K562 (cell line): ENCODE results near the gene PITHD1. TPM values are rescaled to one million over a fixed set of nuclear protein-coding genes. Genes with fewer than 3 reads are reported as not detected.
A peak's percentile ranks its signal among the peaks of the same experiment; 100 is the strongest.

ENCODE experiments used
- ATAC-seq: fragments of 200-7000 bp; cut with Tn5 transposase; 3 replicates; pipeline ENCODE4 v1.9.1; 2020; ENCODE audit warnings: moderate library complexity
- BruUV-seq: library from RNA; stranded (reverse); fragments of 400-500 nt; replicated peaks from 2 replicates; lab custom pipeline; 2021; lab: Mats Ljungman, UMichigan
- CTCF ChIA-PET: fragments of 300-600 bp; formaldehyde crosslinking; extraction: SDS; loops from one replicate; lab custom pipeline; 2021; ENCODE audit warnings: low intra/inter-chr PET ratio; lab: Yijun Ruan, JAX
- POLR2A ChIA-PET: fragments of 300-600, 350-650 bp; sonication (Branson Sonifier 250); formaldehyde crosslinking; extraction: SDS; loops from one replicate; lab custom pipeline; 2021; ENCODE audit warnings: antibody characterized with exemption, inconsistent platforms; lab: Yijun Ruan, JAX
- DNase-seq, 4 experiments: peaks; one replicate each; pipeline versions ENCODE4 v3.0.0 to v3.0.0-alpha.2; 2011 to 2018; ENCODE audit warnings: low spot score in 3 of 4, mixed read lengths in 3 of 4; ENCODE audit errors: extremely low read depth in 1 of 4
- FAIRE-seq: peaks from 2 replicates; lab custom pipeline; 2011; peaks lifted over from hg19 to GRCh38; lab: Jason Lieb, UNC
- H2AFZ ChIP-seq: 2 replicates; pipeline ENCODE4 v1.6.0; 2011; ENCODE audit warnings: low read depth, low read length, control low read depth, inconsistent platforms
- H3K27ac ChIP-seq: fragments of 200-600 bp; 3 replicates; pipeline ENCODE4 v1.8.0; 2011; ENCODE audit warnings: low read depth, mild to moderate bottlenecking, control low read depth, inconsistent platforms, low read length, moderate library complexity, mixed read lengths; ENCODE audit errors: extremely low read depth
- H3K27me3 ChIP-seq, 2 experiments: fragments of 300-600 bp in 1 of 2; 2 replicates in 1 of 2; 3 replicates in 1 of 2; pipeline versions ENCODE4 v1.6.0 to v1.8.0; 2011; ENCODE audit warnings: inconsistent platforms in 2 of 2, low read length in 2 of 2, mild to moderate bottlenecking in 1 of 2, mixed read lengths in 1 of 2, moderate library complexity in 1 of 2; ENCODE audit not compliant: control insufficient read depth in 2 of 2, insufficient read depth in 2 of 2
- H3K36me3 ChIP-seq: fragments of 300-600 bp; 3 replicates; pipeline ENCODE4 v1.8.0; 2011; ENCODE audit warnings: mild to moderate bottlenecking, low read length, inconsistent platforms; ENCODE audit not compliant: control insufficient read depth, insufficient read depth
- H3K4me1 ChIP-seq, 2 experiments: fragments of 200-600 bp in 1 of 2; replicated peaks in 1 of 2; 2 replicates in 1 of 2; 3 replicates in 1 of 2; pipeline versions ENCODE4 v1.5.1 to v1.8.0; 2011; ENCODE audit warnings: inconsistent platforms in 2 of 2, low read length in 2 of 2, mild to moderate bottlenecking in 1 of 2, mixed read lengths in 1 of 2, moderate library complexity in 1 of 2; ENCODE audit not compliant: control insufficient read depth in 2 of 2, insufficient read depth in 2 of 2
- H3K4me2 ChIP-seq: 2 replicates; pipeline ENCODE4 v1.6.1; 2011; ENCODE audit warnings: low read length, control low read depth, inconsistent platforms, mixed read lengths; ENCODE audit not compliant: insufficient read depth
- H3K4me3 ChIP-seq: fragments of 200-600 bp; sonication (generic), shearing (Covaris generic); 2 replicates; pipeline ENCODE4 v1.5.1; 2016; ENCODE audit warnings: control low read depth, inconsistent platforms
- H3K79me2 ChIP-seq: fragments of 200-600 bp; 3 replicates; pipeline ENCODE4 v1.8.0; 2011; ENCODE audit warnings: low read length, inconsistent platforms; ENCODE audit not compliant: control insufficient read depth, insufficient read depth
- H3K9ac ChIP-seq, 2 experiments: 2 replicates each; pipeline versions ENCODE4 v1.6.0 to v1.6.1; 2011; ENCODE audit warnings: low read depth in 2 of 2, low read length in 2 of 2, control low read depth in 1 of 2, inconsistent platforms in 1 of 2, mild to moderate bottlenecking in 1 of 2, mixed read lengths in 1 of 2; ENCODE audit not compliant: insufficient read depth in 1 of 2
- H3K9me1 ChIP-seq: one replicate; pipeline ENCODE4 v1.6.0; 2011; ENCODE audit warnings: inconsistent platforms, mild to moderate bottlenecking, low read length, moderate library complexity; ENCODE audit not compliant: control insufficient read depth, insufficient read depth
- H3K9me3 ChIP-seq: replicated peaks from 2 replicates; pipeline ENCODE4 v1.5.1; 2011; ENCODE audit warnings: low read depth, low read length, inconsistent platforms; ENCODE audit not compliant: control insufficient read depth, insufficient read depth
- H4K20me1 ChIP-seq: replicated peaks from 2 replicates; pipeline ENCODE4 v1.6.1; 2011; ENCODE audit warnings: low read length, inconsistent platforms, mixed read lengths; ENCODE audit not compliant: control insufficient read depth, insufficient read depth
- CEBPG ChIP-seq, 3 experiments: fragments of 200-800 bp in 1 of 3; sonication (Bioruptor generic) in 1 of 3; sonication (generic) in 1 of 3; formaldehyde crosslinking in 1 of 3; IDR thresholded peaks in 2 of 3; conservative IDR thresholded peaks in 1 of 3; 2 replicates each; pipeline versions ENCODE4 v1.6.1 to v1.8.0; 2016 to 2022; ENCODE audit warnings: missing compliant biosample characterization in 2 of 3, missing genetic modification characterization in 2 of 3, mild to moderate bottlenecking in 1 of 3, missing genetic modification reagents in 1 of 3
- FOSL1 ChIP-seq: fragments of 200-800 bp; sonication (Bioruptor generic); conservative IDR thresholded peaks from 2 replicates; pipeline ENCODE4 v1.6.1; 2016; ENCODE audit warnings: missing genetic modification characterization, missing compliant biosample characterization
- JUN ChIP-seq, 2 experiments: sonication (generic) in 1 of 2; formaldehyde crosslinking in 1 of 2; IDR thresholded peaks; 2 replicates each; pipeline versions ENCODE4 v1.6.1 to v1.8.0; 2012 to 2022; ENCODE audit warnings: borderline replicate concordance in 2 of 2, mild to moderate bottlenecking in 2 of 2, improper control_type of control experiment in 1 of 2, low read depth in 1 of 2, low read length in 1 of 2, missing genetic modification reagents in 1 of 2
- JUND ChIP-seq, 2 experiments: IDR thresholded peaks; 2 replicates in 1 of 2; 3 replicates in 1 of 2; pipeline ENCODE4 v1.6.1; 2011; ENCODE audit warnings: borderline replicate concordance in 2 of 2, low read depth in 2 of 2, low read length in 2 of 2, improper control_type of control experiment in 1 of 2, missing biosample characterization in 1 of 2, missing genetic modification characterization in 1 of 2, missing genetic modification reagents in 1 of 2
- POLR2G ChIP-seq: fragments of 200-400 bp; formaldehyde crosslinking; IDR thresholded peaks from 2 replicates; pipeline ENCODE4 v1.6.1; 2017; ENCODE audit warnings: low read depth, mild to moderate bottlenecking, antibody characterized with exemption, low read length, moderate library complexity
- SIRT6 ChIP-seq: IDR thresholded peaks from one replicate; pipeline ENCODE4 v1.6.1; 2012; ENCODE audit warnings: low read depth, mild to moderate bottlenecking, control low read depth, inconsistent platforms, low read length, moderate library complexity
- SMARCC2 ChIP-seq: fragments of 450-650 bp; IDR thresholded peaks from 2 replicates; pipeline ENCODE4 v1.6.1; 2017; ENCODE audit warnings: antibody characterized with exemption, moderate library complexity, mild to moderate bottlenecking, low read depth
- SRSF3 ChIP-seq: fragments of 200-400 bp; formaldehyde crosslinking; IDR thresholded peaks from 2 replicates; pipeline ENCODE4 v1.6.1; 2016; ENCODE audit warnings: mild to moderate bottlenecking, low read length, moderate library complexity; ENCODE audit not compliant: insufficient read depth
- TCF3 ChIP-seq: sonication (generic); formaldehyde crosslinking; IDR thresholded peaks from 2 replicates; pipeline ENCODE4 v1.4.0; 2020; ENCODE audit warnings: mild to moderate bottlenecking, missing genetic modification reagents
- TCF7 ChIP-seq: sonication (generic); IDR thresholded peaks from 2 replicates; pipeline ENCODE4 v1.6.1; 2016; ENCODE audit warnings: antibody characterized with exemption, borderline replicate concordance
- ZNF143 ChIP-seq: sonication (generic); formaldehyde crosslinking; IDR thresholded peaks from 2 replicates; pipeline ENCODE4 v1.9.0; 2022; ENCODE audit warnings: mild to moderate bottlenecking, missing genetic modification reagents
- ZNF79 ChIP-seq: fragments of 250-450 bp; sonication (Bioruptor Pico); IDR thresholded peaks from 2 replicates; pipeline ENCODE4 v1.4.0; 2020; ENCODE audit warnings: low read depth, mild to moderate bottlenecking, moderate library complexity
- WGBS: fragments of 100-300 bp; shearing (Covaris generic); methylation state at CpG from one replicate; pipeline ENCODE4 v1.1.6; 2016; ENCODE audit warnings: low coverage, mixed read lengths; ENCODE audit not compliant: insufficient coverage; ENCODE audit errors: missing lambda C conversion rate; 5-methylcytosine and 5-hydroxymethylcytosine counted together
- in situ Hi-C: fragments of 300-500 bp; cut with MboI; formaldehyde crosslinking; loops from 4 replicates; pipeline ENCODE4 v1.15.0; 2018; ENCODE audit warnings: inconsistent platforms, mixed read lengths
- intact Hi-C: fragments of 100-400 bp; cut with micrococcal nuclease; formaldehyde crosslinking; loops from 2 replicates; pipeline ENCODE4 v1.14.2; 2022
- polyA plus RNA-seq, 8 experiments: library from polyadenylated mRNA; depleted of rRNA in 4 of 8; stranded (reverse) in 5 of 8; unstranded in 3 of 8; fragments of >200 nt; fragmentation: Nextera tagmentation in 2 of 8; fragmentation: Illumina TruSeq in 1 of 8; extraction: Ambion mirVana in 2 of 8; extraction: Trizol in 1 of 8; gene quantifications; 2 replicates each; pipeline versions ENCODE4 v1.2.1 to v1.2.3, GENCODE V29; 2011 to 2014; ENCODE audit warnings: inconsistent platforms in 1 of 8, missing spikeins in 1 of 8
- total RNA-seq, 7 experiments: library from RNA; depleted of rRNA in 6 of 7; stranded (reverse); fragments of >200 nt in 6 of 7; fragmentation: Illumina TruSeq in 2 of 7; extraction: Trizol in 2 of 7; gene quantifications; 2 replicates each; pipeline versions ENCODE4 v1.2.1 to v1.2.3, GENCODE V29; 2011 to 2021; ENCODE audit warnings: low replicate concordance in 1 of 7

PITHD1 gene
- total and polyA plus RNA-seq, 9 of the 15 experiments (the other 6 are each of a cell fraction or from before 2014, with no cell fraction given) = 46.5 to 175 (median 149) TPM

- BruUV-seq = no TSS peak
- Histone ChIP-seq H3K4me2 (no peak overlapping the region), H4K20me1 (peaks cover 24% of the 10 kb centered on the region), H3K27ac (no peak overlapping the region), H3K79me2 (peaks cover 39% of the 10 kb centered on the region), H2AFZ (no peak overlapping the region), H3K9ac (no peak overlapping the region)
- CTCF ChIA-PET = interaction anchor here (0.6 kb wide), 1 partner anchor 12 kb away, joined by 3 read pairs; no protein-coding TSS in a partner anchor
- in situ Hi-C loops = no loop called here
- FAIRE-seq = no peak
- POLR2A ChIA-PET = interaction anchor here (2.8 kb wide), 1 partner anchor 8 kb away, joined by 15 read pairs; the partner anchor contains the start of gene ELOA
- TF ChIP-seq ZNF143 (CRISPR knock-in tag) (no peak), CEBPG (CRISPR knock-in tag; IDR thresholded peaks at IDR 0.05) (no peak), CEBPG (tag; conservative IDR thresholded peaks at IDR 0.05 in 1 of 2, IDR thresholded peaks at IDR 0.05 in 1 of 2) (0 out of 4 replicates have a peak, but pooled peaks of 1 of the 2 experiments have one; percentile 17), TCF7 (no peak)
- TF ChIP-seq, all 486 proteins: peak for 1
- Histone ChIP-seq H3K4me1 (peaks cover 0 to 3% of the 10 kb centered on the region in 2 experiments; a peak in 2 of 5 replicates), H3K4me3 (no peak overlapping the region), H3K27me3 (no peaks in the 10 kb centered on the region), H3K36me3 (peaks cover 99% of the 10 kb centered on the region), H3K9me1 (no peaks in the 10 kb centered on the region), H3K9me3 (no peaks in the 10 kb centered on the region)
- intact Hi-C loops = no loop called here
- WGBS = 100% methylated on average over 1 of the region's 1 CpG
- ATAC-seq (no peak), DNase-seq (no peak)
These were observed 25.3 kb upstream of the PITHD1 start for GRCh38 chr1:23752909-23753308.

- DNase-seq (no peak), FAIRE-seq (no peak), ATAC-seq (peak; percentile 47; the same call in 2 of the 3 replicates)
- Histone ChIP-seq H3K79me2 (peaks cover 7% of the 10 kb centered on the region), H3K9me3 (no peaks in the 10 kb centered on the region), H3K4me2 (no peak overlapping the region), H2AFZ (no peak overlapping the region), H3K4me3 (no peak overlapping the region), H3K27ac (no peak overlapping the region), H3K36me3 (peaks cover 97% of the 10 kb centered on the region), H3K4me1 (no peaks in the 10 kb centered on the region), H3K27me3 (no peaks in the 10 kb centered on the region; a peak in 1 of 5 replicates), H4K20me1 (peaks cover 10% of the 10 kb centered on the region), H3K9me1 (no peaks in the 10 kb centered on the region), H3K9ac (no peak overlapping the region)
- WGBS = 100% methylated on average over 3 of the region's 3 CpGs
- intact Hi-C loops (no loop called here), in situ Hi-C loops (no loop called here)
- no TSS peak for BruUV-seq
- ChIA-PET CTCF (no interaction called here), POLR2A (interaction anchor here (0.6 to 1.4 kb wide), 3 partner anchors 11 to 37 kb away, joined by 3 to 5 read pairs (median 3); no protein-coding TSS in a partner anchor)
- no peak for TF ChIP-seq SRSF3
- 0 out of 2 replicates have a peak, but pooled peaks have one; percentile 30 for TF ChIP-seq JUN (IDR thresholded peaks at IDR 0.05; ENCODE audit: borderline replicate concordance, low read depth, low read length)
- no peak for TF ChIP-seq JUN (CRISPR knock-in tag; IDR thresholded peaks at IDR 0.05; ENCODE audit: borderline replicate concordance)
- TF ChIP-seq JUND (IDR thresholded peaks at IDR 0.05; ENCODE audit: borderline replicate concordance, low read depth, low read length) = peak; percentile 80
- TF ChIP-seq JUND (tag; IDR thresholded peaks at IDR 0.05; ENCODE audit: borderline replicate concordance, low read depth, low read length) = peak; percentile 71; the same call in 2 of the 3 replicates
- 0 out of 2 replicates have a peak, but pooled peaks have one; percentile 25 for TF ChIP-seq POLR2G
- no peak for TF ChIP-seq TCF3 (CRISPR knock-in tag)
- no peak for TF ChIP-seq ZNF79 (CRISPR knock-in tag)
- peak; percentile 82 for TF ChIP-seq FOSL1 (tag)
- no peak for TF ChIP-seq SMARCC2
- TF ChIP-seq SIRT6 = no peak
These were observed 21.5 kb upstream of the PITHD1 start for GRCh38 chr1:23756676-23757075.
